Tibial artery (tissue), 4 donors: Measurements from ENCODE around the gene LHX3.

Experiments used
- DNase-seq, 2 donors: peaks; one replicate each; pipeline ENCODE4 v3.0.0-alpha.2; 2019
- H3K27ac ChIP-seq, 2 donors: fragments of 200-600 bp; sonication (generic) in 1 of 2; 1 replicate in 1 of 2; 2 replicates in 1 of 2; pipeline ENCODE4 v1.5.1; 2018 to 2019; ENCODE audit warnings: mild to moderate bottlenecking in 1 of 2
- H3K27me3 ChIP-seq, 2 donors: fragments of 200-600 bp; sonication (generic) in 1 of 2; one replicate each; pipeline versions ENCODE4 v1.5.1 to v1.6.0; 2016 to 2019
- H3K36me3 ChIP-seq, 3 donors: fragments of 200-600 bp; sonication (generic) in 2 of 3; one replicate each; pipeline ENCODE4 v1.5.1; 2016 to 2019; ENCODE audit warnings: mild to moderate bottlenecking in 2 of 3
- H3K4me1 ChIP-seq, 4 donors: fragments of 200-600 bp; sonication (generic) in 2 of 4; 1 replicate in 3 of 4; 2 replicates in 1 of 4; pipeline ENCODE4 v1.5.1; 2016 to 2019
- H3K4me3 ChIP-seq, 2 donors: fragments of 200-600 bp; sonication (generic) in 1 of 2; 1 replicate in 1 of 2; 2 replicates in 1 of 2; pipeline ENCODE4 v1.5.1; 2018 to 2019; ENCODE audit warnings: mild to moderate bottlenecking in 2 of 2
- H3K9me3 ChIP-seq, 3 donors: fragments of 200-600 bp; sonication (generic) in 1 of 3; one replicate each; pipeline ENCODE4 v1.5.1; 2016 to 2019
- intact Hi-C: fragments of 100-400 bp; cut with DNase I; formaldehyde crosslinking; loops from one replicate; pipeline ENCODE4 v1.15.0; 2023; ENCODE audit warnings: low total_unique reads
- TF ChIP-seq, protein P1 (sequence below), 2 experiments: fragments of 200-600 bp in 1 of 2; fragments of 450-650 bp in 1 of 2; IDR thresholded peaks; one replicate each; pipeline ENCODE4 v1.5.1; 2017 to 2019; ENCODE audit warnings: antibody characterized with exemption in 2 of 2, mild to moderate bottlenecking in 1 of 2, moderate library complexity in 1 of 2

LHX3 gene

DNA sequence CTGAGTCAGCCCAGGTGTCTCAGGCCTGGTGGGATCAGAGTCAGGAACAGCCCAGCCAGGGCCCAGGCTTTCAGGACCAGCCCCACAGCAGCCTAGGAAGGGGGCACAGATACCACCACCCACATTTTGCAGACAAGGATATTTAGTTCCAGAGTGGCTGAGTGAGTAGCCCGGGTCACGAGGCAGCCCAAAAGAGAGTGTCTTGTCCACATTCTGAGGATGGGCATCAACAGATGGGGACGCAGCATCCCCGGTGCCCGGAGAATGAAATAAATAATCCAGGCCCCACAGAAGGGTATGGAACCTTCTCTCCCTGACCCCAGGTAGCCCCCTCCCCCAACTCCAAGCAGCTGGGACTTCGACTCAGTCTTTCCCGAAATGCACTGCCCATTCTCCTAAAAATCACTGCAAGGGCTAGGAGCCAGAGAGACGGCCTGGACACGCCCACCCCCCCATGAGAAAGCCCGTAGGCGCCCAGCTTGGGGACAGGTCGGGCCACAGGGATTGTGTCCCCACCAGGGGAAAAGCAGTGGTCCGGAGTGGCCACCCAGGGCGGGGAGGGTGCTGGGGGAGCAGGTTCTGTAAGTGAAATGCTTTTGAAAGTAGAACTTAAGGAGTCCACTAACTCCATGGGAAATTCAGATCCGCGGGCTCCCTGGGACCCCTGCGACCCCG is 6.9 kb downstream of the LHX3 start:
- intact Hi-C loops = no loop called here
- H3K36me3 ChIP-seq = no peaks in the 10 kb centered on the region
- TF ChIP-seq, protein P1, sequence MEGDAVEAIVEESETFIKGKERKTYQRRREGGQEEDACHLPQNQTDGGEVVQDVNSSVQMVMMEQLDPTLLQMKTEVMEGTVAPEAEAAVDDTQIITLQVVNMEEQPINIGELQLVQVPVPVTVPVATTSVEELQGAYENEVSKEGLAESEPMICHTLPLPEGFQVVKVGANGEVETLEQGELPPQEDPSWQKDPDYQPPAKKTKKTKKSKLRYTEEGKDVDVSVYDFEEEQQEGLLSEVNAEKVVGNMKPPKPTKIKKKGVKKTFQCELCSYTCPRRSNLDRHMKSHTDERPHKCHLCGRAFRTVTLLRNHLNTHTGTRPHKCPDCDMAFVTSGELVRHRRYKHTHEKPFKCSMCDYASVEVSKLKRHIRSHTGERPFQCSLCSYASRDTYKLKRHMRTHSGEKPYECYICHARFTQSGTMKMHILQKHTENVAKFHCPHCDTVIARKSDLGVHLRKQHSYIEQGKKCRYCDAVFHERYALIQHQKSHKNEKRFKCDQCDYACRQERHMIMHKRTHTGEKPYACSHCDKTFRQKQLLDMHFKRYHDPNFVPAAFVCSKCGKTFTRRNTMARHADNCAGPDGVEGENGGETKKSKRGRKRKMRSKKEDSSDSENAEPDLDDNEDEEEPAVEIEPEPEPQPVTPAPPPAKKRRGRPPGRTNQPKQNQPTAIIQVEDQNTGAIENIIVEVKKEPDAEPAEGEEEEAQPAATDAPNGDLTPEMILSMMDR (IDR thresholded peaks at IDR 0.05) = no peak
- H3K27ac ChIP-seq = no peak overlapping the region
- DNase-seq = no peak
- no peak overlapping the region for H3K4me3 ChIP-seq
- H3K4me1 ChIP-seq = peaks cover 0 to 30% (median 6%) of the 10 kb centered on the region in 4 donors
- peaks cover 0 to 100% of the 10 kb centered on the region in 2 donors for H3K27me3 ChIP-seq
- H3K9me3 ChIP-seq = no peaks in the 10 kb centered on the region

DNA sequence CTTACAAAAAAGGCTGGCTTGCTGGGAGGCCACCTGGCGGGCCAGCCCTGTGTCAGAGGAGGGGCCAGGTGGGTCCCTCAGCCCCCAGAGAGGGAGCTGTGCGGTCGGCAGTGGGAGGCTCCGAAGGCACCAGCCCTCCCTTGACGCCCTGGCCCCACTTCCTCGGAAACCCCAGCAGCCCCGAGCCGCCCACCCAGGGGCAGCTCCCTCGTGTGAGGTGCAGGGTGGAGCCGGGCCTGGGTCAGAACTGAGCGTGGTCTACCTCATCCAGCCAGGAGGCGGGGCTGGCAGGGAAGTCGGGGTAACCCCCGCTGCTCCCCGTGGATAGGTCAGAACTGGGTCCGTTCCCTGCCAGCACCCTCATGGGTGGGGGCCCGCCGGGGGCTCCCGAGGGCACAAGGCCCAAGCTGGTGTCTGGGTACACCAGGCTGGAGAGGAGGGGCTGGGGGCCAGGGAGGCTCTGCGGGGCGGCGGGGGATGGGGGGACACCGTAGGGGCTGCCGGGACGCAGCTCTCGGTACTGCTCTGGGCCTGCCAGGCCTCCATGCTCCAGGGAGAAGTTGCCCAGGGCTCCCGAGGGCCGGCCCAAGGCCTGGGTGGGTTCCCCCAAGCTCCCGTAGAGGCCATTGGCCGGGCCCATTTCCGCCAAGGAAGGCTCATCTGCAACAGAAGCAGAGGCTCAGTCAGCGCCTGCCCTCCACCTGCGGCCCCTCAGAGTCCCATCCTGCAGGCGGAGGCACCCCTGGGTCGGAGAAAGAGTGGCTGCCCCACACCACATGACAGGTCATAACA is 7.6 kb downstream of the LHX3 start:
- no peak overlapping the region for H3K27ac ChIP-seq
- peaks cover 0 to 100% of the 10 kb centered on the region in 2 donors for H3K27me3 ChIP-seq
- H3K4me1 ChIP-seq = peaks cover 0 to 36% (median 8%) of the 10 kb centered on the region in 4 donors
- no peak for DNase-seq
- TF ChIP-seq, protein P1 (IDR thresholded peaks at IDR 0.05) = no peak
- no peak overlapping the region for H3K4me3 ChIP-seq
- H3K36me3 ChIP-seq = no peaks in the 10 kb centered on the region
- intact Hi-C loops = no loop called here
- H3K9me3 ChIP-seq = no peaks in the 10 kb centered on the region

DNA sequence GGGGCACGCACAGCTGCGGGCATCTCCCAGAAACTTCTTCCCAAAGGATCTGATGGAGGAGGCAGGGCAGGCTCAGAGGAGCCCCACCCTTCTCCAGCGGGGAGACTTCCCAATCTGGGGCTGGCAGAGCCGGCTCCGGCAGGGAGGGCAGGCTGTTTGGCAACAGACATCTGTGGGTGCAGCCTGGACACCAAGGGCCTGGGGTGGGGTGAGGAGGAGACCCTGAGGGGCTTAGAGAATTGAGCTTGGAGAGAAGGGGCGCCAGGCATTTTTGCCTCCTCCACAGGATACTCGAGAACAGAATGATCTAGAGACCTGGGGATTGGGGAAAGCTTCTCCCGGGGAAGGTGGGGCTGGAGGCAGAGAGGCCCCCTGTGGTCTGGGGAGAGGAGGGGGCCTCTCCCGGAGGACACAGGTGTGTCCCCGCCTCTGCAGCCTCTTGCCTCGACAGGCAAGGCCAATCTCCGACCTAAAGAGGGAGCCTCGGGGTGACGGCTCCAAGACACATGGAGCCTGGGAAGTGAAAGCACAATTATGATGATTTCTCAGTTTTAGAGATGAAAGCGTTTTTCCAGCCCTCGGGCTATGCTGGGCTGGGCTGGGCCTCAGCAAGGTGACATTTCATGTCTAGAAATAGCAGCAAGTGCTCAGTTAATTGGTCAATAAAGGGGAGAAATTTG is 8.4 kb downstream of the LHX3 start:
- Histone ChIP-seq H3K9me3 (no peaks in the 10 kb centered on the region), H3K4me1 (peaks cover 0 to 33% (median 8%) of the 10 kb centered on the region in 4 donors), H3K27me3 (peaks cover 0 to 100% of the 10 kb centered on the region in 2 donors), H3K36me3 (no peaks in the 10 kb centered on the region), H3K27ac (no peak overlapping the region), H3K4me3 (no peak overlapping the region)
- intact Hi-C loops = no loop called here
- no peak for DNase-seq
- TF ChIP-seq, protein P1 (IDR thresholded peaks at IDR 0.05) = no peak

DNA sequence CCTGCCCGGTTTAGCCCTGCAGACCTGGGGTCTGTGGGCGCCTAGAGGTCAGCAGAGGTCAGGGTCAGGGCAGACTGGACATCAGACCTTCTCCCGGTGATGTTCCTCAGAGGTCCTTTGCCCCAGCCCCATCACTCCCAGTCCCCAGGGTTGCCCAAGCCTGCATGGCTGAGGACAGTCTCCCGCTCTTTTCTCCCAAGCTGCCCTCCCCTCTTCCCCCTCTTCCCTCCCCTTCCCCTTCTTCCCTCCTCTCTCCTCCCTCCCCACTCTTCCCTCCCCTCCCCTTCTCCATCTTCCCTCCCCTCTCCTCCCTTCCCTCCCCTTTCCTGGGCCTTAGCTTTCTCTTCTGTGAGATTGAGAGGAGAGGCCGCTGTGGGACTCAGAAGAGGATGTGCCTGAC is 10.4 kb downstream of the LHX3 start:
- no peak overlapping the region for H3K4me3 ChIP-seq
- intact Hi-C loops = no loop called here
- no peaks in the 10 kb centered on the region for H3K9me3 ChIP-seq
- peaks cover 0 to 100% of the 10 kb centered on the region in 2 donors for H3K27me3 ChIP-seq
- H3K27ac ChIP-seq = no peak overlapping the region
- H3K36me3 ChIP-seq = no peaks in the 10 kb centered on the region
- peaks cover 0 to 30% (median 8%) of the 10 kb centered on the region in 4 donors for H3K4me1 ChIP-seq
- TF ChIP-seq, protein P1 (IDR thresholded peaks at IDR 0.05) = no peak
- no peak for DNase-seq

DNA sequence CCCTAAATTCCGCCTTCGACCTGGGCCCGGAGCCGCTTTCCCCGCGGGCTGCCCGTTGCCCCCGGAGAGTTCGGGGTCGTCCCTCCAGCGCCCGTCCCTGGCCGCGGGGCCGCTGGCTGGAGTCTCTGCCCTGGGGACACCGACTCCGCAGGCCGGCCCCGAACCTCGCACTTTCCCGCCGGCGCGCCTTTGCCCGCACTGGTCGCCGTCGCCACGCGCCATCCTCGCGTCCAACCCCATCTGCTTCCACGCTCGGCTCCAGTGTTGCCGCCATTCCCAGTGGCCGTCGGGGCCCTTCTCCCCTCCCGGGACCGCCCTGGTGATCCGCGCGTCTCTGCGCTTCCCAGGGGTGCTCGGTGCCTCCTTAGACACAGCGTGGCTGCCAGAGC is 11.0 kb downstream of the LHX3 start:
- Histone ChIP-seq H3K9me3 (no peaks in the 10 kb centered on the region), H3K27me3 (peaks cover 0 to 100% of the 10 kb centered on the region in 2 donors), H3K4me1 (peaks cover 0 to 23% (median 8%) of the 10 kb centered on the region in 4 donors), H3K27ac (no peak overlapping the region), H3K36me3 (no peaks in the 10 kb centered on the region), H3K4me3 (no peak overlapping the region)
- TF ChIP-seq, protein P1 (IDR thresholded peaks at IDR 0.05) = no peak
- DNase-seq = no peak
- intact Hi-C loops = no loop called here
